Endodermal cell (in vitro differentiated cells): ENCODE measurements around the gene MACROD2. TPM values are rescaled to one million over a fixed set of nuclear protein-coding genes. Genes with fewer than 3 reads are reported as not detected.

Experiments used
- DNase-seq: peaks from one replicate; pipeline ENCODE4 v3.0.0-alpha.2; 2017
- H3K27ac ChIP-seq: 2 replicates; pipeline ENCODE4 v1.5.1; 2013; ENCODE audit warnings: mild to moderate bottlenecking, low read depth, low read length, moderate library complexity
- H3K27me3 ChIP-seq: 2 replicates; pipeline ENCODE4 v1.6.1; 2013; ENCODE audit warnings: mild to moderate bottlenecking, low read length, moderate library complexity; ENCODE audit not compliant: insufficient read depth, control insufficient read depth, poor library complexity, severe bottlenecking
- H3K36me3 ChIP-seq: 2 replicates; pipeline ENCODE4 v1.7.0; 2013; ENCODE audit warnings: mild to moderate bottlenecking, low read length, moderate library complexity; ENCODE audit not compliant: control insufficient read depth, insufficient read depth
- H3K4me1 ChIP-seq: one replicate; pipeline ENCODE4 v1.7.0; 2013; ENCODE audit warnings: low read length; ENCODE audit not compliant: control insufficient read depth, insufficient read depth
- H3K4me3 ChIP-seq: 2 replicates; pipeline ENCODE4 v1.5.1; 2013; ENCODE audit warnings: mild to moderate bottlenecking, low read length, moderate library complexity
- H3K9ac ChIP-seq: 2 replicates; pipeline ENCODE4 v1.6.1; 2013; ENCODE audit warnings: mild to moderate bottlenecking, low read length, moderate library complexity; ENCODE audit not compliant: poor library complexity, severe bottlenecking; ENCODE audit errors: extremely low read depth
- H3K9me3 ChIP-seq: 2 replicates; pipeline ENCODE4 v1.6.1; 2013; ENCODE audit warnings: mild to moderate bottlenecking, low read length, moderate library complexity; ENCODE audit not compliant: control insufficient read depth
- H3K27ac Mint-ChIP-seq: 2 replicates; pipeline ENCODE4 v1.8.0; 2020; ENCODE audit warnings: mixed read lengths
- H3K27me3 Mint-ChIP-seq: 2 replicates; pipeline ENCODE4 v1.8.0; 2021; ENCODE audit warnings: mild to moderate bottlenecking, mixed read lengths; ENCODE audit not compliant: insufficient read depth
- H3K36me3 Mint-ChIP-seq: 2 replicates; pipeline ENCODE4 v1.8.0; 2020; ENCODE audit warnings: low read depth, mixed read lengths
- H3K4me1 Mint-ChIP-seq: 2 replicates; pipeline ENCODE4 v1.8.0; 2020; ENCODE audit warnings: mixed read lengths
- H3K4me3 Mint-ChIP-seq: 2 replicates; pipeline ENCODE4 v1.8.0; 2020; ENCODE audit warnings: mild to moderate bottlenecking, moderate library complexity, mixed read lengths
- H3K9me3 Mint-ChIP-seq: 2 replicates; pipeline ENCODE4 v1.8.0; 2020; ENCODE audit warnings: mild to moderate bottlenecking, mixed read lengths
- CTCF ChIP-seq: fragments of 200-600 bp; sonication (generic); conservative IDR thresholded peaks from 2 replicates; pipeline ENCODE4 v1.5.0; 2021; ENCODE audit warnings: antibody characterized with exemption, mild to moderate bottlenecking
- WGBS, 2 experiments: methylation state at CpG; one replicate each; pipeline versions ENCODE4 v1.1.5 to v1.1.7; 2013; ENCODE audit warnings: missing lambda C conversion rate in 2 of 2, mixed read lengths in 1 of 2; ENCODE audit not compliant: insufficient coverage in 1 of 2, insufficient read length in 1 of 2; 5-methylcytosine and 5-hydroxymethylcytosine counted together
- total RNA-seq, 2 donors: library from RNA; stranded (reverse); fragmentation: NEBNext Ultra II Directional in 1 of 2; extraction: Animal tissue kit (Norgen Biotek cat#: 25700) in 1 of 2; gene quantifications; 2 replicates in 1 of 2; 3 replicates in 1 of 2; pipeline ENCODE4 v1.2.1, GENCODE V29; 2021

The MACROD2 gene
- total RNA-seq, 2 donors from 2014 or later: 2.3 to 4.8 TPM

- Histone ChIP-seq H3K4me1 (no peaks in the 10 kb centered on the region), H3K36me3 (no peaks in the 10 kb centered on the region), H3K27me3 (no peaks in the 10 kb centered on the region), H3K27ac (no peak overlapping the region), H3K9ac (no peak overlapping the region), H3K9me3 (peaks cover 6% of the 10 kb centered on the region), H3K4me3 (no peak overlapping the region)
- no peak for TF ChIP-seq CTCF
- Mint-ChIP-seq H3K4me1 (peaks cover 11% of the 10 kb centered on the region), H3K27ac (no peak overlapping the region), H3K36me3 (peaks cover 2% of the 10 kb centered on the region), H3K9me3 (peaks cover 14% of the 10 kb centered on the region), H3K4me3 (no peak overlapping the region), H3K27me3 (no peaks in the 10 kb centered on the region)
- 88 to 100% methylated on average over 1 to 2 of the region's 2 CpGs for WGBS, 2 experiments
- no peak for DNase-seq
Observed at GRCh38 chr20:14937846-14938245, 942.5 kb downstream of the MACROD2 start.

GRCh38 chr20:14947536-14947935, 952.2 kb downstream of the MACROD2 start:
- peaks cover 46% of the 10 kb centered on the region for H3K4me1 Mint-ChIP-seq
- H3K27me3 ChIP-seq: no peaks in the 10 kb centered on the region
- H3K9me3 Mint-ChIP-seq: no peaks in the 10 kb centered on the region
- DNase-seq: no peak
- H3K27me3 Mint-ChIP-seq: peaks cover 6% of the 10 kb centered on the region
- no peak overlapping the region for H3K9ac ChIP-seq
- H3K4me1 ChIP-seq: peaks cover 15% of the 10 kb centered on the region
- WGBS, 2 experiments: 65 to 75% methylated on average over 1 of the region's 1 CpG
- H3K36me3 Mint-ChIP-seq: no peaks in the 10 kb centered on the region
- no peak for TF ChIP-seq CTCF
- H3K9me3 ChIP-seq: no peaks in the 10 kb centered on the region
- H3K4me3 Mint-ChIP-seq: no peak overlapping the region
- H3K27ac ChIP-seq: no peak overlapping the region
- no peak overlapping the region for H3K4me3 ChIP-seq
- peak overlapping the region; percentile 24 for H3K27ac Mint-ChIP-seq
- H3K36me3 ChIP-seq: no peaks in the 10 kb centered on the region

GRCh38 chr20:14947946-14948345, 952.6 kb downstream of the MACROD2 start:
- WGBS, 2 experiments: 50 to 63% methylated on average over 1 of the region's 1 CpG
- Histone ChIP-seq H3K4me3 (no peak overlapping the region), H3K4me1 (peaks cover 15% of the 10 kb centered on the region), H3K9ac (no peak overlapping the region), H3K27ac (no peak overlapping the region), H3K9me3 (no peaks in the 10 kb centered on the region), H3K27me3 (no peaks in the 10 kb centered on the region), H3K36me3 (no peaks in the 10 kb centered on the region)
- peak; percentile 77 for DNase-seq
- peaks cover 6% of the 10 kb centered on the region for H3K27me3 Mint-ChIP-seq
- H3K4me3 Mint-ChIP-seq: no peak overlapping the region
- H3K4me1 Mint-ChIP-seq: peaks cover 43% of the 10 kb centered on the region
- H3K36me3 Mint-ChIP-seq: no peaks in the 10 kb centered on the region
- no peaks in the 10 kb centered on the region for H3K9me3 Mint-ChIP-seq
- peak overlapping the region; percentile 24 for H3K27ac Mint-ChIP-seq
- TF ChIP-seq CTCF: no peak
